Measurements from ENCODE around the gene CYP2W1.
"Not testable (repeated sequence)": the region's sequence is repeated elsewhere in the genome, so short reads cannot be mapped to it uniquely, and the experiment has no call there.

CYP2W1 gene

GRCh38 chr7:1029637-1030443 is 46.9 kb downstream of the CYP2W1 start:
- DNase-seq: no peak

- no peak for DNase-seq
These were observed 47.6 kb downstream of the CYP2W1 start for GRCh38 chr7:1030444-1031070.

GRCh38 chr7:1031716-1032455 is 48.9 kb downstream of the CYP2W1 start:
- no peak for DNase-seq

DNA sequence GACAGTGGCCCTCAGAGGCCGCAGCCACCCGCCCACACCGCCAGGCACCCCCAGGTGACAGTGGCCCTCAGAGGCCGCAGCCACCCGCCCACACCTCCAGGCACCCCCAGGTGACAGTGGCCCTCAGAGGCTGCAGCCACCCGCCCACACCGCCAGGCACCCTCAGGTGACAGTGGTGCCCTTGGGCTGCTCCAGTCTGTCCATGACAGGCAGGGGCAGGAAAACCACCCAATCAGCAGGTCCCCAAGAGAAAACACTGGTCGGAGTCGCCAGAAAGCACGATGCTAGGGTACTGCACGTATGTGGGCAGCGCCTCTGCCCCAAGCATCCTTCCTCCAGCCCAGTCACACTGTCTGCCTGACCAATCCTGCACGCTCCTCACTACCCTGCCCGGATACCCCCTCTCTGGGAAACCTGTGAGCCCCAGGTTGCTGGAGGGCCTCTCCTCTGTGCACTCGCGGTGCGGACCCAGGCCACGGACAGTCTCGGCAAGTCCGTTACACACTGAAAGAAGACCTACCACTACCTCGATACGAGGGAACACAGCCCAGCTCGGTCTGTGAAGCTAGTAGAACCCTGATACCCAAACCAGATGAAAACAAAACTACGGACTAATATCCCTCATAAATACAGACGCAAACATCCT is 49.7 kb downstream of the CYP2W1 start:
- DNase-seq: no peak

GRCh38 chr7:1033546-1034145 is 50.7 kb downstream of the CYP2W1 start:
- DNase-seq: no peak

DNA sequence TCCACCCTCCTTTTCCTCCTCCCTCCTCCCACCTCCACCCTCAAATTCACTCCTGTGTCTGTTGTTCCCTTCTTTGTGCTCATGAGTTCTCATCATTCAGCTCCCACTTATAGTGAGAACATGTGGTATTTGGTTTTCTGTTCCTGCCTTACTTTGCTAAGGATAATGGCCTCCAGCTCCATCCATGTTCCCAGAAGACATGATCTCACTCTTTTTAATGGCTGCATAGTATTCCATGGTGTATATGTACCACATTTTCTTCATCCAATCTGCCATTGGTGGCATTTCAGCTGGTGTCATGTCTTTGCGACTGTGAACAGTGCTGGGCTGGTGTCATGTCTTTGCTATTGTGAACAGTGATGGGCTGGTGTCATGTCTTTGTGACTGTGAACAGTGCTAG is 51.8 kb downstream of the CYP2W1 start:
- not testable (repeated sequence) for DNase-seq

DNA sequence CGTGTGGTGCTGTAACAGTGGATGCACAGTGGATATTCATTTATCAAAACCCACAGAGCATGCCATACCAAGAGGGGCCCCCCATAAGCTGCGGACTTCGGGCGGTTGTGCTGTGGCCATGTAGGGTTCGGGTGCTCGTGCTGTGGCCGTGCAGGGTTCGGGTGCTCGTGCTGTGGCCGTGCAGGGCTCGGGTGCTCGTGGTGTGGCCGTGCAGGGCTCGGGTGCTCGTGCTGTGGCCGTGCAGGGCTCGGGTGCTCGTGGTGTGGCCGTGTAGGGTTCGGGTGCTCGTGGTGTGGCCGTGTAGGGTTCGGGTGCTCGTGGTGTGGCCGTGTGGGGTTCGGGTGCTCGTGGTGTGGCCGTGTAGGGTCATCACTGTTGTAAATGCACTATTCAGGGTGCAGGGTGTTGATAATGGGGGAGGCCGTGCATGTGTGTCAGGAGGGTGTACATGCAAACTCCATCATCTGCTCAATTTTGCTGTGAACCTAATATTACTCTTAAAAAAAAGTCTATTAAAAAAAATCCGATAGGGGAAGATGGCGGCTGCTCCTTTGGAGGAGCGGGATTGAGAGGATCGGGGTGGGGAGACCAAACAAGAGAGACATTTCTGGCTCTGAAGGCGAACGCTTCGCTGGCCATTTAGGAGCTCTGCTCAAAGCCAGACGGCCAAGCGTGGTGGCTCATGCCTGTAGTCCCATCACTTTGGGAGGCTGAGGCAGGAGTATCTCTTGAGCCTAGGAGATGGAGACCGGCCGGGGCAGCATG is 53.4 kb downstream of the CYP2W1 start:
- not testable (repeated sequence) for DNase-seq

Data from T1000 (cell line).